Glutamatergic neuron (in vitro differentiated cells): ENCODE measurements around the gene IL1RAPL2. TPM values are rescaled to one million over a fixed set of nuclear protein-coding genes. Genes with fewer than 3 reads are reported as not detected.
A peak's percentile ranks its signal among the peaks of the same experiment; 100 is the strongest.
"Not testable (repeated sequence)": the region's sequence is repeated elsewhere in the genome, so short reads cannot be mapped to it uniquely, and the experiment has no call there.

ENCODE experiments used
- DNase-seq: peaks from one replicate; pipeline ENCODE4 v3.0.0; 2022
- H3K27ac Mint-ChIP-seq: one replicate; pipeline ENCODE4 v1.8.0; 2020; ENCODE audit warnings: mild to moderate bottlenecking, mixed read lengths, inconsistent platforms; ENCODE audit not compliant: unreplicated experiment
- H3K27me3 Mint-ChIP-seq: one replicate; pipeline ENCODE4 v1.8.0; 2020; ENCODE audit warnings: mild to moderate bottlenecking, moderate library complexity, mixed read lengths, inconsistent platforms; ENCODE audit not compliant: unreplicated experiment
- H3K36me3 Mint-ChIP-seq: one replicate; pipeline ENCODE4 v1.8.0; 2020; ENCODE audit warnings: mild to moderate bottlenecking, mixed read lengths, inconsistent platforms; ENCODE audit not compliant: unreplicated experiment
- H3K4me1 Mint-ChIP-seq: one replicate; pipeline ENCODE4 v1.8.0; 2020; ENCODE audit warnings: mild to moderate bottlenecking, low read depth, mixed read lengths, inconsistent platforms; ENCODE audit not compliant: unreplicated experiment
- H3K4me3 Mint-ChIP-seq: one replicate; pipeline ENCODE4 v1.8.0; 2020; ENCODE audit warnings: mild to moderate bottlenecking, mixed read lengths, inconsistent platforms; ENCODE audit not compliant: unreplicated experiment
- H3K9me3 Mint-ChIP-seq: one replicate; pipeline ENCODE4 v1.8.0; 2020; ENCODE audit warnings: mild to moderate bottlenecking, moderate library complexity, mixed read lengths, inconsistent platforms; ENCODE audit not compliant: unreplicated experiment
- CTCF ChIP-seq: fragments of 200-600 bp; sonication (generic); IDR thresholded peaks from one replicate; pipeline ENCODE4 v1.5.0; 2021; ENCODE audit not compliant: partially characterized antibody, unreplicated experiment
- total RNA-seq: library from RNA; stranded (reverse); fragmentation: NEBNext Ultra II Directional; extraction: Animal tissue kit (Norgen Biotek cat#: 25700); gene quantifications from one replicate; pipeline ENCODE4 v1.2.1, GENCODE V29; 2021; ENCODE audit not compliant: unreplicated experiment

IL1RAPL2 gene
- total RNA-seq, 1 donor from 2014 or later, result 0.76 TPM

- H3K27me3 Mint-ChIP-seq, result no peaks in the 10 kb centered on the region
- H3K27ac Mint-ChIP-seq, result no peak overlapping the region
- H3K9me3 Mint-ChIP-seq, result no peaks in the 10 kb centered on the region
- H3K4me3 Mint-ChIP-seq, result no peak overlapping the region
- no peak for TF ChIP-seq CTCF
- no peaks in the 10 kb centered on the region for H3K4me1 Mint-ChIP-seq
- DNase-seq, result no peak
- no peaks in the 10 kb centered on the region for H3K36me3 Mint-ChIP-seq
These were observed 288.9 kb downstream of the IL1RAPL2 start for GRCh38 chrX:104854790-104855340.

- Mint-ChIP-seq H3K9me3 (no peaks in the 10 kb centered on the region), H3K4me3 (no peak overlapping the region), H3K4me1 (no peaks in the 10 kb centered on the region), H3K27me3 (no peaks in the 10 kb centered on the region), H3K36me3 (no peaks in the 10 kb centered on the region), H3K27ac (no peak overlapping the region)
- TF ChIP-seq CTCF, result no peak
- DNase-seq, result no peak
These were observed 297.5 kb downstream of the IL1RAPL2 start for GRCh38 chrX:104863466-104863865.

- Mint-ChIP-seq H3K27me3 (no peaks in the 10 kb centered on the region), H3K4me3 (no peak overlapping the region), H3K27ac (no peak overlapping the region), H3K36me3 (no peaks in the 10 kb centered on the region), H3K9me3 (no peaks in the 10 kb centered on the region), H3K4me1 (no peaks in the 10 kb centered on the region)
- no peak for DNase-seq
- no peak for TF ChIP-seq CTCF
These were observed 298.3 kb downstream of the IL1RAPL2 start for GRCh38 chrX:104864296-104864695.

GRCh38 chrX:104877504-104877903 lies 311.5 kb downstream of the IL1RAPL2 start:
- Mint-ChIP-seq H3K36me3 (no peaks in the 10 kb centered on the region), H3K27me3 (no peaks in the 10 kb centered on the region), H3K9me3 (no peaks in the 10 kb centered on the region), H3K4me3 (no peak overlapping the region), H3K4me1 (no peaks in the 10 kb centered on the region), H3K27ac (no peak overlapping the region)
- TF ChIP-seq CTCF, result no peak
- DNase-seq, result no peak

GRCh38 chrX:104902070-104902469 lies 336.1 kb downstream of the IL1RAPL2 start:
- Mint-ChIP-seq H3K9me3 (no peaks in the 10 kb centered on the region), H3K36me3 (no peaks in the 10 kb centered on the region), H3K27ac (no peak overlapping the region), H3K27me3 (no peaks in the 10 kb centered on the region), H3K4me3 (no peak overlapping the region), H3K4me1 (no peaks in the 10 kb centered on the region)
- DNase-seq, result no peak
- no peak for TF ChIP-seq CTCF

GRCh38 chrX:104909694-104910093 lies 343.7 kb downstream of the IL1RAPL2 start:
- not testable (repeated sequence) for H3K27me3 Mint-ChIP-seq, H3K27ac Mint-ChIP-seq, H3K4me1 Mint-ChIP-seq, H3K9me3 Mint-ChIP-seq, H3K36me3 Mint-ChIP-seq
- peak overlapping the region; percentile 77 for H3K4me3 Mint-ChIP-seq
- peak; percentile 20 for DNase-seq
